ENCODE data around the gene CELF1. TPM values are rescaled to one million over a fixed set of nuclear protein-coding genes. Genes with fewer than 3 reads are reported as not detected.

Gene CELF1
- total RNA-seq, 1 donor from 2014 or later, result 159 TPM

DNA sequence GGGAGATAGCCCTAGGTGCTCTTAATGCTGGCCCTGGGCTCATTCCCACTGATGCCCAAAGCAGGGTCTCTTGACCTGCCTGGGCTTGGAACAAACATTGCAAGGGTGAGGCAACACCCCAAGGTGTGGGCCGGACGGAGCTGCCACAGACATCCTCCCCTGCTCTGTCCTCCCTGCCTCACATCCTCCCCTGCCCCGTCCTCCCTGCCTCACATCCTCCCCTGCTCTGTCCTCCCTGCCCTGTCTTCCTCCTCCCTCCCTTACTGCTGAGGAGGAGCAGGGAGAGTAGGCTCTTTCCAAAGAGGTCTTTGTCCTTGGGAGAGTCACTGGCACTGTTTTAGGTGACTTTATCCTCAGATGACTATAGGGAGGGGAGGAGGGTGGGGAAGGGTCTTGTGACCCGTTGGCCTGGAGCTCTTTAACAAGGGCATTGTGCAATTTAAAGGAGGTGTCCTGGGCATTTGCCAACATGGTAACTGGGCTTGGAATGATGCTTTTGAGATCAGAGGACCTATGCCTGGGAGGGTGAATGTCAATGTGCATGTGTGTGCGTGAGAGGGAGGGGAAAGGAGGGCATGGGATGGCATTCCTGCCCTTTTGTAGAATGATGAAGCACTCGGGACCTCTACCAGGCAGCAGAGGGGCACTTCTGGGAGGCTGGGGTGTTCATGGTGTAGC lies 34.2 kb upstream of the CELF1 start:
- DNase-seq, result no peak
- H3K27me3 Mint-ChIP-seq, result no peaks in the 10 kb centered on the region
- intact Hi-C loops (cut with micrococcal nuclease), result no loop called here
- H3K27ac Mint-ChIP-seq, result peak overlapping the region; percentile 16
- H3K9me3 Mint-ChIP-seq, result no peaks in the 10 kb centered on the region
- peaks cover 22% of the 10 kb centered on the region for H3K36me3 Mint-ChIP-seq (ENCODE audit: low read depth)
- peaks cover 5% of the 10 kb centered on the region for H3K4me1 Mint-ChIP-seq
- H3K4me3 Mint-ChIP-seq, result no peak overlapping the region

DNA sequence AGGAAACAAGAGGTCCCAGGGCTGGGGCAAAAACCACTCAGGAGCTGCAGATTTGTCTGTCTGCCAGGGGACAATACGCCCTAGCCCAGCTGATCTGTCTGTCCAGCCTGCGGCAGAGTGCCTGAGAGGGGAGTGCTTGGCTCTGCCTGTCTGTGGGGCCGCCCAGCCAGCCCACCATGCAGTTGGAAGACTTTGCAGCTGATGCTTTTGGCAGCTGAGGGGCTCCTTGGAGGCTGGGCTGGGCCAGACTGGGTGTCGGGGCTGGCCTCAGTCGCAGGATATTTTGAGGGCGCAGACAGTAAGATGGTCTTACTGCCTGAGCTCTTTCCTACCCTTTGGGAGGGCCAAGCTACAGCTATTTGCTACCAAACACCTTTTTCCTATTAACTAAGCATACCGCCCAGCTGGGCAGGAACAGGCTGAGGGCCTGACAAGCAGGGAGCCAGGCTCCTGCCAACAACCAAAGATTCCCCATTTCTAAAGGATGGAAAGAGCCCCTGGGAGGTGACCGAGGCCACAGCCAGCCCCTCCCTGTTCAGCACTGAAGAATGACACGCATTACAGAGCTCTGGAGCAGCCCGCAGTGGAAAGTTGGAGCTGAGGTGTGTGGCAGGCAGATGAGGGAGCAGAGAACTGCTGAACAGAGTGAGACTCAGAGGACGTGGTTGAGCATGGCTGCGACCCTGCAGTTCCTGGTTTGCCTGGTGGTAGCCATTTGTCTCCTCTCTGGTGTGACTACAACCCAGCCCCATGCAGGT lies 33.3 kb upstream of the CELF1 start, which contains the start of gene FAM180B:
Gene FAM180B (plus strand): TSS at position 581 of the 758 bp plus-strand sequence. CDS start 91 bp downstream, at position 672.
- Mint-ChIP-seq H3K27me3 (no peaks in the 10 kb centered on the region), H3K27ac (peak within 1 kb of the TSS; percentile 16), H3K36me3 (ENCODE audit: low read depth) (peaks cover 29% of the 10 kb centered on the region), H3K9me3 (no peaks in the 10 kb centered on the region), H3K4me1 (peaks cover 2% of the 10 kb centered on the region), H3K4me3 (no peak within 1 kb of the TSS)
- no peak for DNase-seq
- intact Hi-C loops (cut with micrococcal nuclease), result no loop called here

DNA sequence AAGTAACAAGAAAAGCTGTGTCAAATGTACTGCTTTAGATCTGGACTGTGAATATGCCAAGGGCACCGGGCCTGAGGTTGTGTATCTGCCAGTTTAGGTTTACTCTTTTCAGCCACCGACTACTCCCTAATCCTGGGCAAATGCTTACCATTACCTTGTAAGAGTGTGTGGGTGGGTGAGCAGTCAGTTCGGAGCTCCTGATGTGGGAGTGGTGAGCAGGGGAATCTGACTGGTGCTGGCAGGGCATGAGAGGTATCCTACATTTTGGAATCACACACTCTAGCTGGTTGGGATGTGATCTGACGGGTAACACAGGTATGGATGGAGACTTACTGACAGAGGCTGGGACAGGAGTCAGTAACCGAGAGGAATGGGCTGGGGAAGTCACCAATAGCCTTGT lies 30.9 kb upstream of the CELF1 start:
- Mint-ChIP-seq H3K27me3 (no peaks in the 10 kb centered on the region), H3K4me3 (no peak overlapping the region), H3K4me1 (peaks cover 14% of the 10 kb centered on the region), H3K9me3 (no peaks in the 10 kb centered on the region), H3K36me3 (ENCODE audit: low read depth) (peaks cover 43% of the 10 kb centered on the region), H3K27ac (no peak overlapping the region)
- intact Hi-C loops (cut with micrococcal nuclease), result no loop called here
- no peak for DNase-seq

DNA sequence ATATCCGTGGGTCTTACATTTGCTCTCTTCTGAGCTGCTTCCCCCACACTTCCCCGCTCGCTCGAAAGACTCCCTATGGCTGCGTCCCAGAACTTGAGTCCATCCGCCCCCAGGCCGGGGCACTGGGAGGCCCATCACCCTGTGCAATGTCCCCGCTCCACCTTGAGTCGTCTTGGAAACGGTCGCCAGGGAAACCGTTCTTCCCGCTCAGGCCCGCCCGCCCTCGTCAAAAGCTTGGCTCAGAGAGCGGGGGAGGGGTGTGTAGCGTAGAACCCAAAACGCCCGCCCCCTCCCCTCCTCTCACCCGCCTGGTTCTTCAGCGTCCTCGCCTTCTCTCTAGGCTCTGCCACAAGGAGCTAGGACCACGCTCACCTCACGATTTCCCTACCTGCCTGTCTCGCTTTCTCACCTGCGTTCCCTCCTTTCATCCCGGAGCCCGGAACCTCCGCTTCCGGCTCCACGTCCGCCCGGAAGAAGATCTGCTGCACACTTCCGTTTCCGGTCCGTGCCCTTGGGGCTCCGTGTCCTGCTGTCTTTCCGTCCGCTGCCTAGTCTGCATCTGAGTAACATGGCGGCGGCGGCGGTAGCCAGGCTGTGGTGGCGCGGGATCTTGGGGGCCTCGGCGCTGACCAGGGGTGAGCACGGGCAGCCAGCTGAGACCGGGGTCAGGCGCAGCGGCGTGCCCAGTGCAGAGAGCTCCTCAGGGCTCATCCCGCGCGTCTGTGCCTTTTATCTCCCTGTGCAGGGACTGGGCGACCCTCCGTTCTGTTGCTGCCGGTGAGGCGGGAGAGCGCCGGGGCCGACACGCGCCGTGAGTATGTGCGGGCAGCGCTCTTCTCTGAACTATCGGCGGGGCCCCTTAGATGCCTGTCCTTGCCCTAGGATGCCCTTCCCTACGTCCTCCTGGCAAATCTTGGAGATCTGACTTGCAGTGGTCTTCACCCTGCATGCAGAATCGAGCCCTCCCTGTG lies 25.9 kb upstream of the CELF1 start, which contains the start of the genes KBTBD4 and NDUFS3:
Gene KBTBD4 (minus strand): TSS at position 447 of the 971 bp plus-strand sequence. CDS start 19 bp downstream, at position 428.
Gene NDUFS3 (plus strand): TSS at position 551 of the 971 bp plus-strand sequence. CDS start 18 bp downstream, at position 569.
- Mint-ChIP-seq H3K27me3 (no peaks in the 10 kb centered on the region), H3K4me1 (peaks cover 27% of the 10 kb centered on the region), H3K27ac (peak within 1 kb of the TSS; percentile 96), H3K36me3 (ENCODE audit: low read depth) (peaks cover 60% of the 10 kb centered on the region), H3K9me3 (no peaks in the 10 kb centered on the region), H3K4me3 (peak within 1 kb of the TSS; percentile 94)
- intact Hi-C loops (cut with micrococcal nuclease), result loop anchor here (1.0 to 5.0 kb wide), 5 partner anchors 14 to 642 kb away; partner anchors contain the start of genes CELF1, CSTPP1, MTCH2 and PTPMT1
- DNase-seq, result peak; percentile 98

DNA sequence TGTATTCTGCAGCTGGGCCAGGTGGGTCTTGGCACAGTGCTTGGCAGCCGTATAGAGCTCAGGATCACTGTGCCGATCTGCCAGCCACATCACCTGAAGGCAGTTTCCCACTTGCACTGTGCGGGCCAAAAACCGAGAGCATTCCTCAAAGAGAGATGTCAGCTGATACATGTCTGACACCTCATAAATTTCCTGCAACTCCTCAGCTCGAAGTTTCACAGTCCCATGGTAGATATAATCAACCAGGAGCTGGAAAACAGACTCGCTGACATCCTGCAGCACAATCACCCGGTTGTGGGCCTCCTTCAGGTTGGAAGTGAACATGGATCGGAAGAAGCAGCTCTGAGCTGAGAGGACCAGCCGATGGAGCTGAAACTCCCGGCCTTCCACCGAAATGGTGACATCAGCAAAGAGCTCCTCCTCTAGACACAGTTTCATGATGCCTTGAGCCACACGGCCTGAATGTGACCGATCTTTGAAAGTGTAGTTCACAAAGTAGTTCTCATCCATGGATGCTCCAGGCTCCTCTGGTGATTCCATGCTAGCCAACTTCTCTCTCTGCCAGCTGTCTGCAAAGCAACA lies 24.6 kb upstream of the CELF1 start:
- Mint-ChIP-seq H3K4me3 (peak overlapping the region; percentile 94), H3K4me1 (peaks cover 30% of the 10 kb centered on the region), H3K9me3 (no peaks in the 10 kb centered on the region), H3K27ac (peak overlapping the region; percentile 96), H3K36me3 (ENCODE audit: low read depth) (peaks cover 59% of the 10 kb centered on the region), H3K27me3 (no peaks in the 10 kb centered on the region)
- intact Hi-C loops (cut with micrococcal nuclease), result loop anchor here (1.0 to 5.0 kb wide), 4 partner anchors 12 to 640 kb away; partner anchors contain the start of genes CSTPP1, MTCH2 and PTPMT1
- DNase-seq, result no peak

DNA sequence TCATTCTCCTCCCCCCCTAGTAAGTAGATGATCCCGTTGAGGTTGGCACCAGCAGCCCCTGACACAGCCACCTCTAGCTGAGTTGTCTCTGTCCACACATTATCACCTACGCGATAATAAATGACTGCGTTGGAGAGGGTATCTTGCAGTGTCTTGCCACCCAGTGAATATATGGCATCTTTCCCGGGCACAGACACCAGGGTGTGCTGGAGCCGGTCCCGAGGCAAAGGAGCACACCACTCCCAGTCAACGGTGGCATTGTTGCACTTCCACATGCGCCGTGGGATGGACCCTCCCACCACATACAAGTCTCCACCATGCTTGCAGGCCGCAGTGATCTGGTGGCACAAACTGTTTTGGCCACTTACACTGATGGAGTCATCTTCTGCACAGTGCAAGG lies 20.4 kb upstream of the CELF1 start:
- DNase-seq, result no peak
- H3K27me3 Mint-ChIP-seq, result no peaks in the 10 kb centered on the region
- no peaks in the 10 kb centered on the region for H3K9me3 Mint-ChIP-seq
- H3K4me3 Mint-ChIP-seq, result no peak overlapping the region
- no peak overlapping the region for H3K27ac Mint-ChIP-seq
- H3K36me3 Mint-ChIP-seq (ENCODE audit: low read depth), result peaks cover 54% of the 10 kb centered on the region
- intact Hi-C loops (cut with micrococcal nuclease), result no loop called here
- H3K4me1 Mint-ChIP-seq, result peaks cover 15% of the 10 kb centered on the region

DNA sequence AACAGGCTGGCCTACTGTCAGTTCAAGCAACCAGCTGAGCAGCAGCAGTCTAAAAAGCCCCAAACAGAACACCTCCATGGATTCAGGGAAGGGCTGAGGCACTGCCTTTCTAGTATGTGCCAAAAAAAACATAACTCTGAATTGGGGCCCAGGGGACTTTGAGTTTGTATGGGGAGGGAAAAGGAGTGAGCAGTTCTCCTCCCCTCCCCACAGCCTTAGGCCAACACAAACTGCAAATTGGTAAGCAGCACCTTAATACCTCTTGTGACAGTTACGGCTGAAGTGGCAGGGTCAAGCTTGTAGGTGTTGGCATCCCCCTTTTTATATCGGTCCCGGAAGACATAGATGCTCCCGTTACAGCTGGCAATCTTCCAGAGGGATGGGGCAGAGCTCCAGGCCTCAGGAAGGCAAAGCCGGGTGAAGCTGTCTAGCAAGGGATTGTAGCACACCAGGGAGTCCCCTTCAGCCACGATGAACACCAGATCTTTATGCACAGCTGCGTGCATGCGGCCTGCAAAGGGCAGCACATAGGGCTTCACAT lies 19.9 kb upstream of the CELF1 start:
- Mint-ChIP-seq H3K9me3 (no peaks in the 10 kb centered on the region), H3K27ac (no peak overlapping the region), H3K36me3 (ENCODE audit: low read depth) (peaks cover 53% of the 10 kb centered on the region), H3K4me3 (no peak overlapping the region), H3K27me3 (no peaks in the 10 kb centered on the region), H3K4me1 (peaks cover 11% of the 10 kb centered on the region)
- intact Hi-C loops (cut with micrococcal nuclease), result no loop called here
- DNase-seq, result no peak

DNA sequence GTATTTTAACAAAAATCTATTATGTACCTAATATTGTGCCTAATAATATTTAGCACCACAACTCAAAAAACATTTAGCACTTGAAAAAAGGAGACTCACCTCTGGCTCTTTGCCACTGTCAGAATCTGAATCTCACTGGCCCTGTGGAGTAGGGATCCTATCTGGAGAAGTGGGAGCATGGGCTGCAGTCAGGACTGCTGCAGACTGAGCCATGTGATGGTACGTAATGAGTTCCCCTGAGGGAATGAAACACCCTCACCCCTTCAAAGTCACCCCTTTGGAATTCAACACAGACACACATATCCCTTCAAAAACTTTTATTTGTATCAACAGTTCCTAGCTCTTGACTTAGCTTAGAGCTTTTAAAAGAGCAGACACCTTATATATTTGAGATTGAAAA lies 19.0 kb upstream of the CELF1 start:
- Mint-ChIP-seq H3K27ac (no peak overlapping the region), H3K4me1 (peaks cover 3% of the 10 kb centered on the region), H3K36me3 (ENCODE audit: low read depth) (peaks cover 46% of the 10 kb centered on the region), H3K9me3 (no peaks in the 10 kb centered on the region), H3K4me3 (no peak overlapping the region), H3K27me3 (no peaks in the 10 kb centered on the region)
- no peak for DNase-seq
- intact Hi-C loops (cut with micrococcal nuclease), result no loop called here

DNA sequence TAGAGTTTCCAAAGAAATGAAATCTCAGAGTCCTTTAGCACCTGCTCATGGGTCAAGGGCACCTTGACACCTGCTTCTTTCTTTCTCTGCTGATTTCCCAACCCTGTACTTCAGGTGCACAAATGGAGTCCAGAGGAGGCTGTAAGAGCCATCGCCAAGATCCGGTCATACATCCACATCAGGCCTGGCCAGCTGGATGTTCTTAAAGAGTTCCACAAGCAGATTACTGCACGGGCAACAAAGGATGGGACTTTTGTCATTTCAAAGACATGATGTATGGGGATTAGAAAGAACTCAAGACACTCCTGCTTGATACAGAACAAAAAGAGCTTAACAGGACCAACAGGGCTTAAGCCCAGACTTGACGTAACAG lies 18.4 kb upstream of the CELF1 start:
- no peaks in the 10 kb centered on the region for H3K9me3 Mint-ChIP-seq
- no peak overlapping the region for H3K27ac Mint-ChIP-seq
- no peaks in the 10 kb centered on the region for H3K27me3 Mint-ChIP-seq
- H3K4me3 Mint-ChIP-seq, result no peak overlapping the region
- intact Hi-C loops (cut with micrococcal nuclease), result no loop called here
- H3K36me3 Mint-ChIP-seq (ENCODE audit: low read depth), result peaks cover 50% of the 10 kb centered on the region
- H3K4me1 Mint-ChIP-seq, result peaks cover 8% of the 10 kb centered on the region
- no peak for DNase-seq

DNA sequence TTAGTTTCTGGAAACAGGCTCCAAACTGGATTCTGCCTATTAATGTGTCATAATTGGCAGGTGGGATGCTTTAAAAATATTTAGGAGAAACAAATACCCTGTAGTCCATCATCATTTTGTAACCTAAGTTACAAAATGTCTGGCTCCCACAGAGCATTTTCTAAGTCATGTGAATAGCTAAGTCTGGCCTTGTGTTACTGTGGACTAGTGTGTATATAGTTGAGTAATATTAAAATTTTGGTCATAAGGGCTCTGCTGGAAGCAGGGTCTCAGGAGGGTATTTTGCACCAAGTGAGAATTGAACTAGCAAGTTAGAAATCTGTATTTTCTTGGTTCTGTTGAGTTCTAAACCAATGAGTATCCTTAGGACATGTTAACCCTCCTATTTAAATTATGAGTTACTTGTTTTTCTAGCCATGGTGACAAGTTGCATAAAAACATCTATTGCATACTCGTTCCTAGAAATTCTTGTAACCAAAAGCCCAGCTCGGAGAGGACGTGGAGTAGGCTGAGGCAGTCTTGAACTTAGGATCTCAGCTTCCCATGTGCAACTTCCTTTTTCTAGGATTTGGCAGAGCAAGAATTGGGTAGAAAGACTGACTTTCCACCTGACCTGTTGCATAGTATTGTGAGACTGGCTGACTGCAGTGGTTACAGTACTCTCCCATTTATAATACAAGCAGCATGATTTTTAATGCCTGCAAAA lies 17.9 kb upstream of the CELF1 start:
- intact Hi-C loops (cut with micrococcal nuclease), result no loop called here
- Mint-ChIP-seq H3K4me1 (peaks cover 8% of the 10 kb centered on the region), H3K27me3 (no peaks in the 10 kb centered on the region), H3K4me3 (no peak overlapping the region), H3K27ac (no peak overlapping the region), H3K36me3 (ENCODE audit: low read depth) (peaks cover 47% of the 10 kb centered on the region), H3K9me3 (no peaks in the 10 kb centered on the region)
- no peak for DNase-seq

DNA sequence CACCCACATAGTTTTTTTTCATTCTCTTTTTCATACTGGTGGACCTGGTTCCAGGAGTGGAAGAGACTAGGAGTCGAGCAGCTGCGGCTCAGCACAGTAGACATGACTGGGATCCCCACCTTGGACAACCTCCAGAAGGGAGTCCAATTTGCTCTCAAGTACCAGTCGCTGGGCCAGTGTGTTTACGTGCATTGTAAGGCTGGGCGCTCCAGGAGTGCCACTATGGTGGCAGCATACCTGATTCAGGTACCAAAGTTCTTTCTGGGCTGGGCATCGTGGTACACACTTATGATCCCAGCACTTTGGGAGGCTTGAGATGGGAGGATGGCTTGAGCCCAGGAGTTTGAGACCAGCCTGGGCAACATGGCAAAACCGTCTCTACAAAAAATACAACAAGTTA lies 16.7 kb upstream of the CELF1 start:
- Mint-ChIP-seq H3K27ac (no peak overlapping the region), H3K4me1 (peaks cover 12% of the 10 kb centered on the region), H3K4me3 (no peak overlapping the region), H3K27me3 (no peaks in the 10 kb centered on the region), H3K36me3 (ENCODE audit: low read depth) (peaks cover 42% of the 10 kb centered on the region), H3K9me3 (no peaks in the 10 kb centered on the region)
- DNase-seq, result no peak
- intact Hi-C loops (cut with micrococcal nuclease), result no loop called here

DNA sequence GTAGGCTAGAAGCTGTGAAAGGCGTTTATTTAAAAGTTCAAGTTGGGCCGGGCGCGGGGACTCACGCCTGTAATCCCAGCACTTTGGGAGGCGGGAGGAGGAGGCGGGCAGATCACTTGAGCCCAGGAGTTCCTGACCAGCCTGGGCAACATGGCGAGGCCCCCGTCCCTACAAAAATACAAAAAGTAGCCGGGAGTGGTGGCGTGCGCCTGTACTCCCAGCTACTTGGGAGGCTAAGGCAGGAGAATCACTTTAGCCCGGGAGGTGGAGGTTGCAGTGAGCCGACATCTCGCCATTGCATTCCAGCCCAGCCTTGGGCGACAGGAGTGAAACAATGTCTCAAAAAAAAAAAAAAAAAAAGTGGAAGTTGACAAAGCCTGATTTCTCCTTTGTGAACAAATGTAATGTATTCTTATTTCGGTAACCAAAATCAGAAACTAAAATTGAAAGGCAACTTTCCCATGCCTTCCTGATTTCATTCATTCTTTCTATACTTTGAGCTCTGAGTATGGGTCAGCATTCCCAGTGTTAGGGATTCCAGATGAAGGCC lies 13.3 kb upstream of the CELF1 start:
- peak overlapping the region; percentile 78 for H3K27ac Mint-ChIP-seq
- no peak for DNase-seq
- H3K27me3 Mint-ChIP-seq, result no peaks in the 10 kb centered on the region
- peaks cover 19% of the 10 kb centered on the region for H3K36me3 Mint-ChIP-seq (ENCODE audit: low read depth)
- H3K9me3 Mint-ChIP-seq, result no peaks in the 10 kb centered on the region
- peaks cover 16% of the 10 kb centered on the region for H3K4me1 Mint-ChIP-seq
- peak overlapping the region; percentile 89 for H3K4me3 Mint-ChIP-seq
- intact Hi-C loops (cut with micrococcal nuclease), result no loop called here

Data from activated CD4-positive, alpha-beta T cell treated with anti-CD3 and anti-CD28 coated beads, Interleukin-2, amount 10 ng/mL, durations not matched to agents 24 days and 14 days (primary cell).